ENCODE results near the gene FFAR3. TPM values are rescaled to one million over a fixed set of nuclear protein-coding genes. Genes with fewer than 3 reads are reported as not detected.
"Not testable (repeated sequence)": the region's sequence is repeated elsewhere in the genome, so short reads cannot be mapped to it uniquely, and the experiment has no call there.

Gene FFAR3
- total and polyA plus RNA-seq, 2 of the 8 experiments (the other 6 are each of a cell fraction or from before 2014, with no cell fraction given) = not detected

DNA sequence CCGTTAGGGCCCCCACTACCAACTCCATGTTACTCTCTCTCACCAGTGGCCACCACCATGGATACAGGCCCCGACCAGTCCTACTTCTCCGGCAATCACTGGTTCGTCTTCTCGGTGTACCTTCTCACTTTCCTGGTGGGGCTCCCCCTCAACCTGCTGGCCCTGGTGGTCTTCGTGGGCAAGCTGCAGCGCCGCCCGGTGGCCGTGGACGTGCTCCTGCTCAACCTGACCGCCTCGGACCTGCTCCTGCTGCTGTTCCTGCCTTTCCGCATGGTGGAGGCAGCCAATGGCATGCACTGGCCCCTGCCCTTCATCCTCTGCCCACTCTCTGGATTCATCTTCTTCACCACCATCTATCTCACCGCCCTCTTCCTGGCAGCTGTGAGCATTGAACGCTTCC, 574 bp downstream of the FFAR3 start:
- H2BK15ac ChIP-seq (ENCODE audit: low read length); H3K23me2 ChIP-seq (ENCODE audit: low read depth, low read length); H3K9me3 ChIP-seq (ENCODE audit: insufficient read depth in 2 of 2, low read depth in 1 of 2, low read length in 1 of 2); H2AFZ ChIP-seq (ENCODE audit: low read length); H3K4me1 ChIP-seq (replicated peaks in 1 of 4; ENCODE audit: control insufficient read depth in 3 of 4, insufficient read depth in 4 of 4, low read length in 3 of 4); H4K5ac ChIP-seq (ENCODE audit: insufficient read length, low read depth, low read length); H2BK20ac ChIP-seq (ENCODE audit: low read length); H4K8ac ChIP-seq (ENCODE audit: extremely low read depth, insufficient read depth, low read length); H3K4me3 ChIP-seq (ENCODE audit: extremely low read depth in 1 of 4, insufficient read depth in 2 of 4, low read depth in 3 of 4, low read length in 4 of 4); H3K27ac ChIP-seq (ENCODE audit: low read depth, low read length); H3K36me3 ChIP-seq (ENCODE audit: control insufficient read depth in 2 of 4, insufficient read depth in 4 of 4, low read length in 3 of 4); H3K4me2 ChIP-seq (ENCODE audit: insufficient read depth in 1 of 2, low read depth in 2 of 2, low read length in 2 of 2); H3K4ac ChIP-seq (replicated peaks; ENCODE audit: insufficient read length, low read depth, low read length); H4K20me1 ChIP-seq (replicated peaks in 1 of 2; ENCODE audit: control insufficient read depth in 1 of 2, insufficient read depth in 2 of 2, low read length in 2 of 2); H3K56ac ChIP-seq (replicated peaks; ENCODE audit: insufficient read length, low read depth, low read length); H2BK5ac ChIP-seq (ENCODE audit: low read depth, low read length); H3K27me3 ChIP-seq (replicated peaks in 1 of 4; ENCODE audit: control insufficient read depth in 3 of 4, extremely low read depth in 1 of 4, insufficient read depth in 3 of 4, low read length in 3 of 4); H3K79me1 ChIP-seq (ENCODE audit: low read depth, low read length); H2BK120ac ChIP-seq (replicated peaks; ENCODE audit: low read depth, low read length); H4K91ac ChIP-seq (replicated peaks; ENCODE audit: insufficient read length, low read length); H3K23ac ChIP-seq (ENCODE audit: insufficient read length); H3K14ac ChIP-seq (ENCODE audit: insufficient read length); H3K9ac ChIP-seq (replicated peaks in 1 of 4; ENCODE audit: extremely low read depth in 1 of 4, low read depth in 3 of 4, low read length in 3 of 4); H2AK5ac ChIP-seq (ENCODE audit: low read depth, low read length); H2BK12ac ChIP-seq (ENCODE audit: low read depth, low read length); FAIRE-seq; H3K18ac ChIP-seq (ENCODE audit: extremely low read depth, low read length); H3K79me2 ChIP-seq (ENCODE audit: control insufficient read depth in 1 of 2, insufficient read depth in 2 of 2, low read length in 2 of 2); POLR2A ChIA-PET (ENCODE audit: partially characterized antibody): not testable (repeated sequence)
- TF ChIP-seq, protein P1, sequence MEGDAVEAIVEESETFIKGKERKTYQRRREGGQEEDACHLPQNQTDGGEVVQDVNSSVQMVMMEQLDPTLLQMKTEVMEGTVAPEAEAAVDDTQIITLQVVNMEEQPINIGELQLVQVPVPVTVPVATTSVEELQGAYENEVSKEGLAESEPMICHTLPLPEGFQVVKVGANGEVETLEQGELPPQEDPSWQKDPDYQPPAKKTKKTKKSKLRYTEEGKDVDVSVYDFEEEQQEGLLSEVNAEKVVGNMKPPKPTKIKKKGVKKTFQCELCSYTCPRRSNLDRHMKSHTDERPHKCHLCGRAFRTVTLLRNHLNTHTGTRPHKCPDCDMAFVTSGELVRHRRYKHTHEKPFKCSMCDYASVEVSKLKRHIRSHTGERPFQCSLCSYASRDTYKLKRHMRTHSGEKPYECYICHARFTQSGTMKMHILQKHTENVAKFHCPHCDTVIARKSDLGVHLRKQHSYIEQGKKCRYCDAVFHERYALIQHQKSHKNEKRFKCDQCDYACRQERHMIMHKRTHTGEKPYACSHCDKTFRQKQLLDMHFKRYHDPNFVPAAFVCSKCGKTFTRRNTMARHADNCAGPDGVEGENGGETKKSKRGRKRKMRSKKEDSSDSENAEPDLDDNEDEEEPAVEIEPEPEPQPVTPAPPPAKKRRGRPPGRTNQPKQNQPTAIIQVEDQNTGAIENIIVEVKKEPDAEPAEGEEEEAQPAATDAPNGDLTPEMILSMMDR (IDR thresholded peaks at IDR 0.05; ENCODE audit: control extremely low read depth in 1 of 3, insufficient read depth in 1 of 3, low read depth in 1 of 3, low read length in 3 of 3) = peak; percentile 8 to 37 (median 21); a peak in 3 of 4 replicates
- peak; percentile 15 to 21; a peak in 2 of 4 replicates for TF ChIP-seq RAD21 (IDR thresholded peaks at IDR 0.05 in 1 of 2, conservative IDR thresholded peaks at IDR 0.05 in 1 of 2; ENCODE audit: low read depth in 2 of 2, low read length in 2 of 2)
- 65% methylated on average over 9 of the region's 16 CpGs; no CpG with 5 or more reads in 1 of the 2 experiments for WGBS, 2 experiments (ENCODE audit: extremely low coverage in 1 of 2, insufficient coverage in 1 of 2, insufficient read length in 1 of 2, insufficient replicate concordance in 2 of 2, low coverage in 1 of 2, low lambda C conversion rate in 2 of 2, missing lambda C conversion rate in 1 of 2)
- DNase-seq (ENCODE audit: low read depth in 1 of 2, low spot score in 2 of 2) = peak in 1 of 2 experiments; percentile 70
- CTCF ChIA-PET (ENCODE audit: partially characterized antibody) = interaction anchor here (1.3 to 2.7 kb wide), 6 partner anchors 19 to 150 kb away, joined by 4 to 12 read pairs (median 6); partner anchors contain the start of gene CD22

Measured in H1 (cell line).